ENCODE measurements around the gene BBOF1.

DNA sequence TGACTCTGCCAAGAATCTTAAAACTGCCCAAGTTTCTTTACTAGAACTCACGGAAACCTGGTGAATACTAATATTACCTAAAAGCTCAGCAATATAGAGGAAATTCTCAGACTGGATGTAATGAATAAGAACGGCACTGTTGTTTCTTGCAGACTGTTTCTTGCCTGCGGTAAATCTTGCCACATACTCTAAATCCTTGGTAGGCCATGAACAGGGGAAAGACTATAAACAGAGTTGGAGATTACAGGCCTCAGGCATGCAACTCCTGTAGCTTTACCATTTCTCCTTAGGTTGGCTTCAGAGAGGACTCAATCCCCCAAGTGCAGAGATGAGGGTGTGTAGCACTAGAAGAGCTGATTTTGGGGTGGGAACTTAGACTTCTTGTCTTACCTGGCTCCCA, 64.0 kb downstream of the BBOF1 start:
- TF ChIP-seq EZH2 (IDR thresholded peaks at IDR 0.05; ENCODE audit: insufficient read depth, poor library complexity, severe bottlenecking) (no peak), EZH2phosphoT487 (IDR thresholded peaks at IDR 0.05; ENCODE audit: insufficient read depth, low read depth) (no peak)
